GM12873 (cell line): ENCODE data around the gene RBMS3.

Experiments used
- CTCF ChIP-seq: IDR thresholded peaks from 2 replicates; pipeline ENCODE4 v1.5.1; 2012; ENCODE audit warnings: low read depth, mild to moderate bottlenecking, moderate library complexity, low read length, control low read depth; ENCODE audit not compliant: insufficient read depth; ENCODE audit errors: missing control alignments

Gene RBMS3

GRCh38 chr3:29536016-29536758 is 255.3 kb downstream of the RBMS3 start:
- TF ChIP-seq CTCF = no peak

GRCh38 chr3:29537889-29538609 is 257.2 kb downstream of the RBMS3 start:
- no peak for TF ChIP-seq CTCF

- TF ChIP-seq CTCF = no peak
Observed at GRCh38 chr3:29538610-29538958, 257.7 kb downstream of the RBMS3 start.

- no peak for TF ChIP-seq CTCF
Observed at GRCh38 chr3:29540544-29540943, 259.7 kb downstream of the RBMS3 start.

GRCh38 chr3:29544701-29545363 is 264.0 kb downstream of the RBMS3 start:
- no peak for TF ChIP-seq CTCF

GRCh38 chr3:29545615-29546014 is 264.7 kb downstream of the RBMS3 start:
- TF ChIP-seq CTCF = no peak

- TF ChIP-seq CTCF = no peak
Observed at GRCh38 chr3:29552051-29552450, 271.2 kb downstream of the RBMS3 start.
